GM19438 (cell line): Measurements from ENCODE around the gene TBC1D21.

ENCODE experiments used
- ATAC-seq: cut with Tn5 transposase; IDR thresholded peaks from one replicate; pipeline ENCODE4 v1.9.1; 2021; ENCODE audit warnings: low read depth; ENCODE audit not compliant: unreplicated experiment

The TBC1D21 gene

DNA sequence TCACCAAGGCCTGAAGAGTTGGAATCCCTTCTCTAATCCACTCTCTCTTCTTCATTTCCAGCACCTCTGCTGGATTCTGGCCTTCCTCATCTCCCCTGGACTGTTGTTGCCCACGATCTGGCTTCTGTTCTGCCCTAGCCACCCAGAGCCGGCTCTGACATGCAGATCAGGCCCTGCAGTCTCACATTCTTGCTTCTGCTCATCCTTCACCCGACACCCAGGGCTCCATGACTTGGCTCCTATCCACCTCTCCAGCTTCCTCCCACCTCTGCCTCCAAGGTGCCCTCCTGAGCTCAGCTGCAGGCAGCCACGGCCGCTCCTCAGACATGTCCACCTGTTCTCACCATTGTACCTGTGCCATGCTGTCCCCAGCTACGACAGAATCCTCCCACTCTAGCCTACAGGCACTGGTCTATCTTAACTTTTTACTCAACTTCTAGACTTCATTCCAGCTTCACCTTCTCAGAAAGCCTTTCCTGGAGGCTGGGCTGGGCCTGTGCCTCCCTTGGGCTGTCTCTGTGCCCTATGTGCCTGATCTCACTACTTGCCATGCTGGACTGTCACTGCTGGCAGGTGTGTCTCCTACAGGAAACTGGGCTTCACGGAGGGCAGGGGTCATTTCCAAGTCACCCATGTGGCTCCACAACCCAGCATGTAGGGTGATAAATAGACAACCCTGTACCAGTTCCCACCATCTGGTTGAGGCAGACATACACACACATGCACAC is 16.0 kb upstream of the TBC1D21 start:
- ATAC-seq: no peak

DNA sequence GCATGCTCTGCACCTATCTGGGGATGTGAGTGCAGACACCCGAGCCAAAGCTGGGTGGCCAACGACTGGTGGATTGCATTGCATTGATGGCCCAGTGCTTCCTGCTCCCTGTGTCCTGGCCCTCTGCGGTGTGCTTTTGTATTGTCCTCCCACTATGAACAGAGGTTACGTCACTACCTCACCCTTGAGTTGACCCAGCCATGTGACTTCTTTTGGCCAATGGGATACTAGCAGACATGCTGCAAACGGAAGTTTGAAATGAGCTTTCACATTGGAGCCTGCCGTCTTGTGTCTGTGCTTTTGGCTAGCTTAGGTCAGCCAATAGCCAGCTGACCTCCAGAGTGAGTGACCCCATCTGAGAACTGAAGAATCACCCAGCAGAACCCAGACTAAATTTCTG is 15.3 kb upstream of the TBC1D21 start:
- ATAC-seq: no peak

DNA sequence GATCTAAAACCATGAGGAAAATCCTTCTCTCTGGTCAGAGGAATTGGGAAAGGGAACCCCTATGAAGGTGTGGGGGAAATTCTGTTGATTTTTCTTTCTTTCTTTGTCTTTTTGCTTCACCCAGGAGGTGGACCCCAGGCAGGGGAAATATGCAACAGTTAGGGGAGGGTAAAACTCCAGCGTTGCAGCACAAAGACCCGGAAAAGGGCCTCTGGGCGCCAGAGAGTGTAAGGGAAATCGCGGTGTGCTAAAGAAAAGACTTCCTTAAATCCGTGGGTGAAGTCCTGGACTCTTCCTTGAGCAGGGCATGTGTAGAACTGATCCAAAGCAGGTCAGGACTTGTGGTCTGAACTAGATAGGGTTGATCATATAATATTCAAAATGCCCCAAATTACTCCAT is 11.1 kb upstream of the TBC1D21 start:
- no peak for ATAC-seq

DNA sequence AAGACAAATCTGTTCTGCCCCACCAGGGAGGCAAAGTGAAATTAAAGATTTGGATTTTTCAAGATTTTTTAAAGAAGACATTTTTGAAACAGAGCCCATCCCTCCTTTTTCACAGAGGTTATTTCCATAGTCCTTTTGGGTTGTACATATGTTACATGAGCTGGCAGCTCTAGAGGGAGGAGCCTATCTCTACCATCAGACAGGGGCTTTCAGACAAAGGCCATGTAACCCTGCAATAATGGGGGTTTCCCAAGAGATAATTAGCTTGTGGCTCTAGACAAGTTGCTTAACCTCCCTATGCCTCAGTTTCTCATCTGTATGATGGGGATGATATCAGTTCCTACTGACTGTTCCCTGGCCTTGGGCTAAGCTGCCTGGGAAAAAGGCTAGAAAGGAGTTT is 8.0 kb upstream of the TBC1D21 start:
- no peak for ATAC-seq

DNA sequence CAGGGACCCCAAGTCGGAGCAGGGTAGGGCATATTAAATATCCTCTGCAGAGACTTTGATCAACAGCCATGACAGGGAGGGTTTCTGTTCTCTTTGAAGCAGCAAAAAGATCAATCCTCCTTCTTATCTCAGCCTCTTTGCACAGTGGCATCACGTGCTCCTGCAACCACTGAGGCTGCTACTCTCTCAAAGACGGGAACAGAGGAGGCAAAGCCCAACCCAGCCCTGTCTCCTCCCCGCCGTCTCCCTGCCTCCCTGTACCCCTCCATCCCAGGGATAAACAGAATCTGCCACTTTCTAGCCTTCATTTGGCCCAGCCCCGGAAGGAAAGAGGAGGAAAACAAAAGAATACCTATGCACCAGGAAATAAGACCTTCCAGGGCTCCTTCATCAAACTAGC is 7.5 kb upstream of the TBC1D21 start:
- ATAC-seq: no peak

DNA sequence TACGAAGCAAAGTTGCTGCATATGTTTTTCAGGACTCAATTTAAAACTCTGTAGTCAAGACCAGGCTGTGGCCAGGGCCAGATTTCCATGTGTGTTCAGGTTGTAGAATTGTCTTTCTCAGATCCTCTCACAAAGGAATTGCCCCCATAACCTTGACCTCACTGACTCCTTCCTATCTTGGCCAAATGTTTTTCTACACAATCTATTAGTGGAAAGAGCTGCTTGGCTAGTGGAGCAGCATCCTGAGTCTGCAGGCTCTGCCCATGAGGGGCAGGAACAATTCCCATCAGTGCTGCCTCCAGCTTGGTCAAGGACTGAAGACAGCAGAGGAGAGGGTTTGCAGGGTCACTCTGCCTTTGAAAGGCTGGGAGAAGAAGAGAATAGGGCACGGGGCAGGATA is 6.9 kb upstream of the TBC1D21 start:
- no peak for ATAC-seq

DNA sequence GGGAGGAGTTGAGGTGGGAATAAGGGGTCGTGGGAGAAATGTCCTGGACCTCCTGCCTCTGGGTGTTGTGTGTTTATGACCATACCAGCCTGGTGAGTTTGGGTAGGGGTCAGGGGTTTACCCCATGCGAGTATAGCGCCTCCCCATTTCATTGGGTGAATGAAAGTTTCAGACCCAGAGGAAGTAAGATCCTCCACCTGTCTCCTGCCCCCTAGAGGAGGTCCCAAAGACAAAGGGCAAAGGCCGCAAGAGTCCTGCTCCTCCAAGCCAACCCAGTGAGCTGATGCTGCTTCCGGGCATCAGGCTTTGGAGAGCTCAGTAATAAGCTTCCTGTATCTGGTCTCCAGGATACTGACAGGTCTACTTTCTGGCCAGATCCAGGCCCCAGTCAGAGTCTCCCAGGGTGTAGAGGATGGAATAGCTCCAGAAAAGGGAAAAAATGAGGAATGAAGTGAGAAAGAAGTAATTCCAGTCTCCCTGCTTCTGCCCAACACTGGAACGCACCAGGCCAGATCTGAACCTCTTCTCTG is 6.4 kb upstream of the TBC1D21 start:
- ATAC-seq: no peak

DNA sequence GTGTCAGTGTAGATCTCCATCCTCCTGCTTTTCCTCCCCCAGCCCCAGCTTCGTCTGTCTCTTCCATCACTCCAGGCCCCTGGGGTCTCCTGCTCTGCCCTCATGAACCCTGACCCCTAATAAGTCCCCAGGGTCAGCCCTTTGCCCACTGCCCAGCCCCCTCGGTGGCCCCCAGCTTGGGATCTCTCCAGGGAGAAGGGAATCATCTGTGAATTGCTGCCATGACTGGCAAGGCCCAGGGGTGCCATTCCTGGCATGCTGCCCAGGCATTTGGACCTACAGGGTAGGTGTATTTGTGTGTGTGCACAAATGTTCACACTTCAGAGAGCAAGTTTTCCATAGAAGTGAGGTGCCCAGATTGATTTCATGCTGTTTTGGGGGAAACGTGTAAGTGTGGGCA is 5.9 kb upstream of the TBC1D21 start:
- no peak for ATAC-seq

DNA sequence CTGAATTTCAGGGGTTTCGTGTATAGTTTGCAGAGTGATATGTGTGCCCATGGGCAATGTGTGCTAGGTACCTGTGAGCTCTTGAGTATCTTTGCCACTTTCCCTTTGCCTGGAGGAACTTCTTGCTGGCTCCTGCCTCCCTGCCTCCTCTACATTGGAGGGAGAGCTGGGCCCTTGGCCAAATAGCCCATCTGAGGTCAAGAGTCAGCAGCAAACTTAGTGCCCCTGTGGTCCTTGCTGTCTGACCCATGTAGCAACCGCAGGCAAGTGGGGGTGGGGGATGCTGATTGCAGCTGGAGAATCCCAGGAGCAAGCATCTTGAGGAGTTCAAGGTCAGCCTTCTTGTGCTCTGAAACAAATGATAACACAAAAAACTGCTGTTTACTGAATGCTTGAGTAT is 5.4 kb upstream of the TBC1D21 start:
- ATAC-seq: no peak

DNA sequence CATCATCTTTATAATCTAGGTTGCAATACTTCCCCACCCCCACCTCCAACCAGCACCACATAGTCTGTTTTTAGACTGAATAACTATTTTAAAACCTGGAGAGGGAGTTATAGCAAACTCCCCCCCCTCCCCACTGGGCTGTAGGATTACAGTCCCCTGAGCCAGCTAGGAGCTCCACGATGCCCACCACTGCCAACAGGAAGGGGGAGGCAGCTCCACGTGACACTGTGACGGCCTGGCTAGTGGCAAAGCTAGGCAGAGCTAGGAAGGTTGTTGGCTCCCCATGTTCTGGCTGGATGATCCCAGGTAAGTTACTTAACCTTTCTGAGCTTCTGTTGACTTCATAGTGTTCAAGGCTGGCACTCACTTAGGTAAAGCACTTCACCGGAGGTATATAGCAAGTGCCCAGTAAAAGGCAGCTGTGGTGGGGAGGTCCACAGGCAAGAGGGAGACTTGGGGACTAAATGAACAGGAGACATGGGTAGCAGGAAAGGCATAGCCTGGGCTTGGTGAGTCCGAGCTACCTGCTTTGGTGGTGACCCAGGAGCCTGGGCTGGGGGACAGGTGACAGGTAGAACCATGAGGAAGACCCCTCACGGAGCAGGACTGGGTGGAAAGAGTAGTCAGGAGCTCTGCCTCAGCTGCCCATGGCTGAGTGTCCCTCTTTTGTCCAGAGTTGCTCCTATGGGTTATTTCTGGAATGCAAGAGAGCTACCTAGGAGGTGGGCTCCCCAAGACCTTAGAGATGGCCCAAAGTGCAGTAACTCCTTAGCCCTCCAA is 4.0 kb upstream of the TBC1D21 start:
- no peak for ATAC-seq

DNA sequence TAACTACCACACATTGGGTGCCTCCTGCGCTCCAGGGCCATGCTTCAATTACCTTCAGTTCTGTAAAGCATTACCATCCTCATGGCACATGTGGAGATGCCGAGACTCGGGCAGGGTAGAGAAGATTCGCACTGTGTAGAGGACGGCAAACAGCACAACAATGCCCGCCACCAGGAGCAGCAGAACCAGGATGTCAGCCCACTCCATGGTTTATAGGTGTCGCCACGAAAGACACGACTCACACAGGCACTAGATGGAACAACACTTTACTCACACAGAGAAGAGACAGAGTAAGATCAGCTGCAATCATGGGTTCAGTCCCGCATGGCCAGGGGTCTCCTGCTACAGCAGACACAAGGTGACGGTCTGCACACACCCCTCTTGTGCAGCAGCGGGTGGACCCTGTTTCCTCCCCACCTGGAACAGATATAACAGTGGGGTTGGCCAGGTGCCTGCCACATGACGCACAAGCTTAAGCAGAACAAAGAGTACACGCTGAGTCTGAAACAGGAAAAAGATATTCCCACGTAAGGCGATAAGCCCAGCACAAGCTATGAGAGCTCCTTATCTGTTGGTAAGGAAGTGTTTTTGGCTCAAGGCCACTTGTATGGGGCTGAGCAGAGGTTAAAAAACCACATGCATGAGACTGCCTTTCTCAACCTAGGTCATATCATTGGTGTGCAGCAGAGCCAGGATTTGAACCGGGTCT is 2.5 kb upstream of the TBC1D21 start:
- ATAC-seq: no peak

DNA sequence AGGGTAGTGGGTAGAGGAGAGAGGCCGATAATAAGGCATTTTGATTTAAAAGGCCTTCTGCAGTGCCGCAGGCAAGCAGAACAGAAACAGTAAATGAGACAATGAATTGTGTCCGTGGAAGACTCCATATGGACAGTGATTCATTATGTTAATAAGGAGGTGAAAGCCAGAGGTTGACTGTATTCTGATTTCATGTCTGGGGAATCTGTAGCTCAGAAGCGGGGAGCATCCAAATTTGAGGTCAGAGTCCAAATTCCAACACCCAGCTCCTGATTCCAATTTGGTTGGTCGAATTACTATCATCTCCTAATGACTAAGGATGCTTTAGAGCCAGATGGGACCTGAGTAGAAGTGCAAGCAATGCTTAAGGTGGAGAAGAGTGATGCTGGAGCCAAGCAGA is 1.0 kb upstream of the TBC1D21 start:
- no peak for ATAC-seq

DNA sequence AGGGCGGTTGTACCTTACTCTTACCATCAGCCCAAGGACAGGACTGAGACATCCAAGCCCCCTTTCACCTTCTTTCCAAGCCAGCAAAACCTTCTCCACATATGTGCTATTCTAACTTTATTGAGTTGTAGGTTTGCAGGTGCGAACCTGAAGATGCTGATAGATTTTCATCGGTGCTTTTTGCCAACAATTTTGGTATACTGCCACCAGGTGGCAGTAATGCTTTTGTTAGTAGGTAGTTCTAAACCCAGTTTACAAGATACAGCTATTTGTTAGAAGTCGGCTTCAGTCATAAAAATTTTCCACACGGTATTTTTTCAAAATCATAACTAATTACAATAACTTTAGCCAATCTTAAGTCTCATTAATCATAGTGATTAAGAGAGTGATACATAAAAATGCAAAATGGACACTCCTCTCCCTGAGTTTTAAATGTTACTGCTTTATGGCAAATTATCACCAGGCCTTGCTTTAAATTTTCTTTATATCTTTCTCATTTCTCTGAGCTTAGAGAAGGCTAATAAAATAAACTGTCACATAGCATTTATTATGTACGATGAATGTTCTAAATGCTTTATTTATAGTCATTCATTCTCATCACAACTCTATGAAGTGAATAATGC is 636 bp downstream of the TBC1D21 start:
- no peak for ATAC-seq

DNA sequence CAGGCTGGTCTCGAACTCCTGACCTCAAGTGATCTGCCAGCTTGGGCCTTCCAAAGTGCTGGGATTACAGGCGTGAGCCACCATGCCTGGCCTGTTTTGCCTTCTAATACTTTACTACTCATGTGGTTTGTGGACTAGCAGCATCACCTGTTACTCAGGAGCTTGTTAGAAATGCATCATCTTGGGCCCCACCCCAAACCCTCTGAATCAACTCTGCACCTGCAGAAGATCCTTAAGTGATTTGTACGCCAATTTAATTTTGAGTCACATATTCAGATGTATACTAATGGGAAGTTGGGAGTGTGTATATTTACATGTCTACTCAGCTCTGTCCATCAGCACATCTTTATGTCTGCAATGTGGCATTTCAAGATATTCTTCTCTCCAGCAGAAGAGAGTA is 6.1 kb downstream of the TBC1D21 start:
- no peak for ATAC-seq

DNA sequence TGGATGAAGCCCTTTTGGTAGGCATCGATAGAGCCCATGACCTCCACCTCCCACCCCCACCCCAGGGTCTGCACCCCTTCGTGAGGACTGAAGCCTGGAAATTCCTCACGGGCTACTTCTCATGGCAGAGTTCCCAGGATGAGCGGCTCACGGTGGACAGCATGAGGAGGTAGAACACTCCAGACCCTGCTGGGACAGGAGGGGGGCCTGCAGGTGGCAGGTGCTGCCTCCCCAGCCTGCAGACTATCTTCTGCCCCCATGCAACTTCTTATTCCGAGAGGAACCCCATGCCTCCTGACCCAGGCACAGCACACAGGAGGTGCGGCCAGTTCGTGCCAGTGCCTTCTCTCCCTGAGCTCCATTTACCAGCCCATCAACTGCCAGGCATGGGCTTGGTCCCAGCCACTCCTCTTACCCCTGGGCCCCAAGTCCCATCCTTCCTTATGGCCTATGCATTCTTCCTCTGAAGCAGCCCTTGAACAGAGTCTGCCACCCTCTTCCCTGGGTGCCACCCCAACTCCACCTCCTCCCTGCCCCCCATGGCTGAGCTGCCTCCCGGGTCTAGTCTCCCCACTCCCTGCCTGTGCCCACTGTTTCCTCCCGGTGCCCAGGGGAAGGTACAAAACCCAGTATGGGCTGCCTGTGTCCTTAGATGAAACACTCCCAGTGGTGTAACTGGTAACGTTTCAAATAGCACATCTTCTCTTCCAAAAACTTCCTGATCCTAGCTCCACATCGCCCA is 8.4 kb downstream of the TBC1D21 start:
- no peak for ATAC-seq

DNA sequence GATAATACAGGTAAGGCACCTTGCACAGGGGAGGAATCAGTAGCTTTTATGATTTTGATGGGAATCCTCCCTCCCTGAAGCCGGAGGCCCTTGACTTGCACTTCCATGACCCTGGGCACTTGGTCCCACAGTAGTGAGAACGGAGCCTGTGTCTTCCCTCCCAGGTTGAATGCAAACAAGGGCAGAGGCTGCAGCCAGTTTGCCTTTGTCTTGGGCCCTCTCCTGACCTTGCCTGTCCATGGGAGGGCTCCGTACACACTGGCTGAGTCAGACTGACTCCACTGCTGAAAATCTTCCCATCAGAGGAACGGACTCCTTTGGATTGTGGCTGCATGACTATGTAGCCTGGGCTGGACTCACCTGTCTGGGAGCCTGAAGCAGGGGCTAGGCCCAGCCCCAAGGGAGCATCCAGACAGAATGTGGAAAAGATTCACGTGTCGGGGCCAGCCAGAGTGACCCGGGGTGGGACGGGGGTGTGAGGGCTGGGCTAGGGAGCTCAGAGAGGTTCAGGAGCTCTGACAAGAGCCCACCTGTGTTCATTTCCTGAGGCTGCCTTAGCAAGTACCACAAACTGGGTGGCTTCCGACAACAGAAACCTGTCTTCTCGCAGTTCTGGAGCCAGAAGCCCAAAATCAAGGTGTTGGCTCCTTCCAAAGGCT is 9.5 kb downstream of the TBC1D21 start:
- ATAC-seq: no peak

DNA sequence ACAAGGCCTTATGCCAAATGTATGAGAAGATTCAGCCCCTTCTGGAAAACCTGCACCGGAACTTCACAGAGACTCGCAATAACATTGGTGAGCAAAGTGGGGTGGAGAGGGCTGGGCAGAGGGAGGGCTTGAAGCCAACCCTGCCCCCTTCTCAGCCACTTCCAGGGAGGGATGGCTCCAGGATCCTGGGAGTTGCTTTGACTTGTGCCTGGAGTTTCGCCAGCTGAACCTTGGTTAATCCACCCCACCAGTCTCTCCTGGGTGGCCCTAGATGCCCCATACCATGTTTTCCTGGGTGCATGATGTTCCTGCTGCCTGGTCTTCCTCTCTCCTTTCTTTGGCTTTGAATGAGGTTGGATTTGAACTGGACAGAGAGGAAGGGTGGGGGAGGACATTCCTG is 10.8 kb downstream of the TBC1D21 start:
- ATAC-seq: no peak

DNA sequence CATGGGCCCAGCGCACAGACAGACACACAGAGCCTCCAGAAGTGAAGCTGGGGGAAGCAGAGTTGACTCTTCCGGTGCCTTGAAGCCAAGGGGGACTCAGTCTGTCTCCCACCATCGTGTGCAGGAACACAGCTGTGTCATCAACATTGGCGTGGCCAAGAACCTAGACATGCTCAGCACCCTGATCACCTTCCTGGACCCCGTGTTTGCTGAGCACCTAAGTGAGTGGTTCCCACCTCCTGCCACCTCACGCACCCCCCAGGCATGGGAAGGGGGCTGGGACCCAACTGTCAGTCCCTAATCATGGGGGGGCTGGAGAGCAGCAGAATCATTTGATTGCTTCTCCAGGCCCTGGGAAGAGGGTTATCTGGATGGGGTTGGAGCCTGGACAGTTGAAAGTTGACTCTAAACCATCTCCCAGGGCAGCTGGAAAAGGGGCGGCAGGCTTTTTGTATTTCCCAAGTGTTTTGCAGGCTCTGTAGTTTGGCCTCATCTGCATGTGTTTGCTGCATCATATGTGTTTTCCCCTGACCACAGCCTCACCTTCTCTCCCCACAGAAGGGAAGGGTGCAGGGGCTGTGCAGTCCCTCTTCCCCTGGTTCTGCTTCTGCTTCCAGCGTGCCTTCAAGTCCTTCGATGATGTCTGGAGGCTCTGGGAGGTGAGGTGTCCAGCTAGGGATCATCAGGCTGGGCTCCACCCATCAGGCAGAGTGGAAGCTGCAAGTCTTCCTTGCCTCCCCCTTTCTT is 12.8 kb downstream of the TBC1D21 start:
- no peak for ATAC-seq

DNA sequence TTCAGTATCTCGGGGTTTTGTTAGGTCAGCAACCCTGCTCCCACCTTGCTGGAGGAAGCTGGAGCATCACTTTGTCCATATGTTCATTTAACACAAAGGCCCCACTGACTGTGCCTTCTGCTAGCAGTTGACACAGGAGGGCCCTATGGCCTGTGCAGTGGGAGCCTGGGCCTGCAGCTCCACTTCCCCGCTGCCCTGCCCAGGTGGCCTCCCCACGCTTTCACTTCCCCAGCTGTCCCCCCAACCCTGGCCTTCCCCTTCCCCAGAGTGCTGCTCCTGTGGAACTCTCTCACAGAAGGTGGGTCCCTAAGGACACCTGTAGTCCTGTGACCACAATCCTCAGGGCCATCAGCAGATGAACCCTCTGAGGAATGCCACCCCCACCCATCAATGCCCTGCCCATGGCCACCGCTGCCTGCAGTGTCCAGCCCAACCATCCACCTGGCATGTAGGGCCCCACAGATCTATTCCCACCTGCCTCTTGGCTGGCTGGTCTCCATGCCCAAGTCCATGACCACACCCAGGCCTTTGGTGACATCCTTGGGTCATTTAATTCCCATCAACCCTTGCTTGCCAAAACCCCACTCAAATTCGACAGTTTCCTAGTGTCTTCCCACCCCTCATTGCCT is 13.5 kb downstream of the TBC1D21 start:
- no peak for ATAC-seq
